GM12878 (cell line): Measurements from ENCODE around the gene SMKR1. TPM values are rescaled to one million over a fixed set of nuclear protein-coding genes. Genes with fewer than 3 reads are reported as not detected.

Experiments used
- ATAC-seq: fragments of 200-7000 bp; cut with Tn5 transposase; 3 replicates; pipeline ENCODE4 v1.9.1; 2020; ENCODE audit warnings: mild to moderate bottlenecking, moderate library complexity
- BruUV-seq: library from RNA; stranded (reverse); fragments of 400-500 nt; replicated peaks from 2 replicates; lab custom pipeline; 2021; lab: Mats Ljungman, UMichigan
- CTCF ChIA-PET: fragments of 300-600 bp; sonication (Branson Sonifier 250); formaldehyde crosslinking; extraction: SDS; loops from one replicate; lab custom pipeline; 2021; ENCODE audit warnings: inconsistent platforms; lab: Yijun Ruan, JAX
- POLR2A ChIA-PET: fragments of 350-600 bp; formaldehyde crosslinking; extraction: SDS; loops from one replicate; lab custom pipeline; 2021; ENCODE audit warnings: inconsistent platforms; lab: Charles Lee
- RAD21 ChIA-PET: fragments of 300-600 bp; sonication (Branson Sonifier 250); formaldehyde crosslinking; loops from one replicate; lab custom pipeline; 2023; ENCODE audit warnings: antibody characterized with exemption; ENCODE audit not compliant: unreplicated experiment; lab: Charles Lee
- SMC1A ChIA-PET: fragments of 300-600 bp; sonication (Branson Sonifier 250); formaldehyde crosslinking; loops from one replicate; lab custom pipeline; 2023; ENCODE audit not compliant: unreplicated experiment, uncharacterized antibody; lab: Charles Lee
- DNase-seq: peaks from one replicate; pipeline ENCODE4 v3.0.0-alpha.2; 2011; ENCODE audit warnings: low read depth, low spot score
- FAIRE-seq: peaks from 3 replicates; lab custom pipeline; 2011; peaks lifted over from hg19 to GRCh38; lab: Jason Lieb, UNC
- H2AFZ ChIP-seq: 2 replicates; pipeline ENCODE4 v1.6.0; 2011; ENCODE audit warnings: low read depth, low read length, control low read depth; ENCODE audit not compliant: control insufficient read depth
- H3K27ac ChIP-seq: 2 replicates; pipeline ENCODE4 v1.5.1; 2011; ENCODE audit warnings: control low read depth; ENCODE audit not compliant: control insufficient read depth, insufficient read depth
- H3K27me3 ChIP-seq, 2 experiments: replicated peaks in 1 of 2; 2 replicates each; pipeline versions ENCODE4 v1.6.0 to v1.6.1; 2011; ENCODE audit warnings: low read length in 1 of 2; ENCODE audit not compliant: control insufficient read depth in 2 of 2, insufficient read depth in 2 of 2
- H3K36me3 ChIP-seq, 2 experiments: 2 replicates each; pipeline ENCODE4 v1.5.1; 2011; ENCODE audit warnings: low read length in 1 of 2; ENCODE audit not compliant: control insufficient read depth in 2 of 2, insufficient read depth in 2 of 2
- H3K4me1 ChIP-seq: 2 replicates; pipeline ENCODE4 v1.6.1; 2011; ENCODE audit warnings: mild to moderate bottlenecking, low read length, moderate library complexity, mixed read lengths; ENCODE audit not compliant: control insufficient read depth, insufficient read depth
- H3K4me2 ChIP-seq: 2 replicates; pipeline ENCODE4 v1.6.0; 2011; ENCODE audit warnings: control low read depth; ENCODE audit not compliant: control insufficient read depth, insufficient read depth
- H3K4me3 ChIP-seq: fragments of 200-600 bp; sonication (generic); 2 replicates; pipeline ENCODE4 v1.5.1; 2016
- H3K79me2 ChIP-seq: 2 replicates; pipeline ENCODE4 v1.6.0; 2011; ENCODE audit warnings: low read length; ENCODE audit not compliant: control insufficient read depth, insufficient read depth
- H3K9ac ChIP-seq: 2 replicates; pipeline ENCODE4 v1.8.0; 2011; ENCODE audit warnings: low read length, control low read depth, mixed read lengths; ENCODE audit not compliant: control insufficient read depth, insufficient read depth
- H3K9me3 ChIP-seq: replicated peaks from 3 replicates; pipeline ENCODE4 v1.5.1; 2011; ENCODE audit warnings: mild to moderate bottlenecking, low read length; ENCODE audit not compliant: control insufficient read depth, insufficient read depth
- H4K20me1 ChIP-seq: 2 replicates; pipeline ENCODE4 v1.6.0; 2011; ENCODE audit not compliant: control insufficient read depth, insufficient read depth
- CEBPB ChIP-seq, 2 experiments: fragments of 150-350 bp in 1 of 2; IDR thresholded peaks; 2 replicates each; pipeline ENCODE4 v1.6.1; 2012 to 2014; ENCODE audit warnings: low read depth in 2 of 2, low read length in 2 of 2, borderline replicate concordance in 1 of 2, inconsistent platforms in 1 of 2
- TCF7 ChIP-seq: IDR thresholded peaks from 2 replicates; pipeline ENCODE4 v1.6.1; 2014; ENCODE audit warnings: antibody characterized with exemption, borderline replicate concordance
- ZNF384 ChIP-seq: IDR thresholded peaks from 2 replicates; pipeline ENCODE4 v1.6.1; 2012; ENCODE audit warnings: low read depth, mild to moderate bottlenecking, low read length, improper control_type of control experiment, borderline replicate concordance
- WGBS: methylation state at CpG from one replicate; pipeline ENCODE4 v1.1.6; 2016; ENCODE audit warnings: low lambda C conversion rate; ENCODE audit not compliant: insufficient replicate concordance, insufficient coverage; ENCODE audit errors: missing lambda C conversion rate; 5-methylcytosine and 5-hydroxymethylcytosine counted together
- in situ Hi-C: fragments of 300-500 bp; cut with MboI; formaldehyde crosslinking; loops from 9 replicates; pipeline ENCODE4 v1.14.3; 2018; ENCODE audit warnings: mixed read lengths
- intact Hi-C: fragments of 100-400 bp; cut with micrococcal nuclease; formaldehyde crosslinking; loops from one replicate; pipeline ENCODE4 v1.14.2; 2022; ENCODE audit not compliant: unreplicated experiment
- polyA plus RNA-seq, 11 experiments: library from polyadenylated mRNA; depleted of rRNA in 4 of 11; unstranded in 6 of 11; stranded (reverse) in 5 of 11; fragments of >200 nt; fragmentation: Nextera tagmentation in 4 of 11; fragmentation: Illumina TruSeq in 1 of 11; extraction: Ambion mirVana in 4 of 11; extraction: Trizol in 1 of 11; gene quantifications; 1 replicate in 1 of 11; 2 replicates in 10 of 11; pipeline versions ENCODE4 v1.2.1 to v1.2.3, GENCODE V29; 2011 to 2016; ENCODE audit warnings: inconsistent platforms in 2 of 11, missing spikeins in 2 of 11, low read depth in 1 of 11
- total RNA-seq, 4 experiments: library from RNA; depleted of rRNA in 3 of 4; stranded (reverse); fragments of >200 nt in 3 of 4; fragmentation: Illumina TruSeq in 1 of 4; extraction: Trizol in 1 of 4; gene quantifications; 2 replicates each; pipeline versions ENCODE4 v1.2.1 to v1.2.3, GENCODE V29; 2013 to 2021
- TF ChIP-seq, protein P1 (sequence below): fragments of 450-650 bp; IDR thresholded peaks from 2 replicates; pipeline ENCODE4 v1.6.1; 2018; ENCODE audit warnings: mild to moderate bottlenecking, low read depth, moderate library complexity; ENCODE audit not compliant: partially characterized antibody
- TF ChIP-seq, protein P2 (sequence below): fragments of 450-650 bp; IDR thresholded peaks from 2 replicates; pipeline ENCODE4 v1.6.1; 2016; ENCODE audit warnings: mild to moderate bottlenecking

The SMKR1 gene
- total and polyA plus RNA-seq, 10 of the 15 experiments (the other 5 are each of a cell fraction or from before 2014, with no cell fraction given): 0.37 to 2.6 (median 0.83) TPM

DNA sequence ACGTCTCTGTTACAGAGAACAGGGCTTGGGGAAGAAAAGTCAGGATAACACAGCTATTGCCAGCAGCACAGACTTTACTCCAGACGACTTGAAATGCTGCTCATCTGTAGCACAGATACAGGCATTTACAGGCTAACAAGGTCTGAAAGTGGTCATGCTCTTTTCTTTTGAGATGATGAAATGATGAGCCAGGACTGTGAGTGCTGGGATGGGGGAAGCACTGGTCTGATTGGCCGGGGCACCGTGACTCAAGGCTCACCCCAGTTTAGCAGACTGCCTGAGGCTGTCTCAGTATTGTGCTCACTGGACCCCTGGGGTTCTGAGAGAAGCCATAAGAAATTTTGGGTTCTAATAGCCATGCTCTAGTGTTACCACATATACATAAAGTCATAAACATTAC is 12.4 kb downstream of the SMKR1 start:
- RAD21 ChIA-PET: no interaction called here
- SMC1A ChIA-PET: no interaction called here
- no peaks in the 10 kb centered on the region for H3K4me1 ChIP-seq
- ATAC-seq: no peak
- H3K79me2 ChIP-seq: no peaks in the 10 kb centered on the region
- H2AFZ ChIP-seq: no peak overlapping the region
- H3K27ac ChIP-seq: no peak overlapping the region
- H3K9me3 ChIP-seq: no peaks in the 10 kb centered on the region
- CTCF ChIA-PET: no interaction called here
- H3K27me3 ChIP-seq: no peaks in the 10 kb centered on the region
- no peaks in the 10 kb centered on the region for H3K36me3 ChIP-seq
- FAIRE-seq: no peak
- no peak overlapping the region for H3K9ac ChIP-seq
- POLR2A ChIA-PET: no interaction called here
- TF ChIP-seq, protein P1, sequence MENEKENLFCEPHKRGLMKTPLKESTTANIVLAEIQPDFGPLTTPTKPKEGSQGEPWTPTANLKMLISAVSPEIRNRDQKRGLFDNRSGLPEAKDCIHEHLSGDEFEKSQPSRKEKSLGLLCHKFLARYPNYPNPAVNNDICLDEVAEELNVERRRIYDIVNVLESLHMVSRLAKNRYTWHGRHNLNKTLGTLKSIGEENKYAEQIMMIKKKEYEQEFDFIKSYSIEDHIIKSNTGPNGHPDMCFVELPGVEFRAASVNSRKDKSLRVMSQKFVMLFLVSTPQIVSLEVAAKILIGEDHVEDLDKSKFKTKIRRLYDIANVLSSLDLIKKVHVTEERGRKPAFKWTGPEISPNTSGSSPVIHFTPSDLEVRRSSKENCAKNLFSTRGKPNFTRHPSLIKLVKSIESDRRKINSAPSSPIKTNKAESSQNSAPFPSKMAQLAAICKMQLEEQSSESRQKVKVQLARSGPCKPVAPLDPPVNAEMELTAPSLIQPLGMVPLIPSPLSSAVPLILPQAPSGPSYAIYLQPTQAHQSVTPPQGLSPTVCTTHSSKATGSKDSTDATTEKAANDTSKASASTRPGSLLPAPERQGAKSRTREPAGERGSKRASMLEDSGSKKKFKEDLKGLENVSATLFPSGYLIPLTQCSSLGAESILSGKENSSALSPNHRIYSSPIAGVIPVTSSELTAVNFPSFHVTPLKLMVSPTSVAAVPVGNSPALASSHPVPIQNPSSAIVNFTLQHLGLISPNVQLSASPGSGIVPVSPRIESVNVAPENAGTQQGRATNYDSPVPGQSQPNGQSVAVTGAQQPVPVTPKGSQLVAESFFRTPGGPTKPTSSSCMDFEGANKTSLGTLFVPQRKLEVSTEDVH: no peak
- TF ChIP-seq, protein P2, sequence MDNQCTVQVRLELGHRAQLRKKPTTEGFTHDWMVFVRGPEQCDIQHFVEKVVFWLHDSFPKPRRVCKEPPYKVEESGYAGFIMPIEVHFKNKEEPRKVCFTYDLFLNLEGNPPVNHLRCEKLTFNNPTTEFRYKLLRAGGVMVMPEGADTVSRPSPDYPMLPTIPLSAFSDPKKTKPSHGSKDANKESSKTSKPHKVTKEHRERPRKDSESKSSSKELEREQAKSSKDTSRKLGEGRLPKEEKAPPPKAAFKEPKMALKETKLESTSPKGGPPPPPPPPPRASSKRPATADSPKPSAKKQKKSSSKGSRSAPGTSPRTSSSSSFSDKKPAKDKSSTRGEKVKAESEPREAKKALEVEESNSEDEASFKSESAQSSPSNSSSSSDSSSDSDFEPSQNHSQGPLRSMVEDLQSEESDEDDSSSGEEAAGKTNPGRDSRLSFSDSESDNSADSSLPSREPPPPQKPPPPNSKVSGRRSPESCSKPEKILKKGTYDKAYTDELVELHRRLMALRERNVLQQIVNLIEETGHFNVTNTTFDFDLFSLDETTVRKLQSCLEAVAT: no peak
- TF ChIP-seq CEBPB (IDR thresholded peaks at IDR 0.05; ENCODE audit: borderline replicate concordance in 1 of 2, low read depth in 2 of 2, low read length in 2 of 2): no peak
- TF ChIP-seq TCF7: no peak
- TF ChIP-seq ZNF384: no peak
- BruUV-seq: no TSS peak
- H3K4me3 ChIP-seq: no peak overlapping the region
- 63% methylated on average over 4 of the region's 4 CpGs for WGBS
- no peak for DNase-seq
- intact Hi-C loops: no loop called here
- no peaks in the 10 kb centered on the region for H4K20me1 ChIP-seq
- in situ Hi-C loops: no loop called here
- no peak overlapping the region for H3K4me2 ChIP-seq
